Ammon's horn (tissue), 1 donor: ENCODE data around the gene CFAP157.
"Not testable (repeated sequence)": the region's sequence is repeated elsewhere in the genome, so short reads cannot be mapped to it uniquely, and the experiment has no call there.

Experiments
- DNase-seq: peaks from one replicate; pipeline ENCODE4 v3.0.0-alpha.2; 2016; ENCODE audit warnings: low spot score

Gene CFAP157

GRCh38 chr9:127735530-127736185, 28.9 kb downstream of the CFAP157 start:
- DNase-seq = no peak

- no peak for DNase-seq
Measured at GRCh38 chr9:127738666-127739065, 31.9 kb downstream of the CFAP157 start.

- DNase-seq = no peak
Measured at GRCh38 chr9:127739614-127740330, 33.0 kb downstream of the CFAP157 start.

- peak; percentile 83 for DNase-seq
Measured at GRCh38 chr9:127741831-127742434, 35.1 kb downstream of the CFAP157 start.

- DNase-seq = no peak
Measured at GRCh38 chr9:127742435-127743088, 35.8 kb downstream of the CFAP157 start.

GRCh38 chr9:127744398-127745110, 37.8 kb downstream of the CFAP157 start:
- DNase-seq = no peak

- no peak for DNase-seq
Measured at GRCh38 chr9:127746959-127747569, 40.3 kb downstream of the CFAP157 start.

GRCh38 chr9:127749090-127749787, 42.5 kb downstream of the CFAP157 start:
- no peak for DNase-seq

GRCh38 chr9:127751269-127752054, 44.7 kb downstream of the CFAP157 start:
- no peak for DNase-seq

- no peak for DNase-seq
Measured at GRCh38 chr9:127753148-127753547, 46.4 kb downstream of the CFAP157 start.

GRCh38 chr9:127753622-127754021, 46.8 kb downstream of the CFAP157 start:
- DNase-seq = no peak

GRCh38 chr9:127754099-127755060, 47.6 kb downstream of the CFAP157 start:
- peak; percentile 76 for DNase-seq

- no peak for DNase-seq
Measured at GRCh38 chr9:127755061-127756060, 48.6 kb downstream of the CFAP157 start.

GRCh38 chr9:127756233-127756632, 49.4 kb downstream of the CFAP157 start:
- DNase-seq = no peak

- DNase-seq = not testable (repeated sequence)
Measured at GRCh38 chr9:127756776-127757175, 50.0 kb downstream of the CFAP157 start.

GRCh38 chr9:127758843-127759242, 52.1 kb downstream of the CFAP157 start:
- DNase-seq = no peak

- DNase-seq = no peak
Measured at GRCh38 chr9:127761061-127761460, 54.3 kb downstream of the CFAP157 start.

GRCh38 chr9:127761491-127761956, 54.7 kb downstream of the CFAP157 start:
- DNase-seq = no peak
